Fibroblast of skin of abdomen (primary cell): ENCODE measurements around the gene PAPLN.
A peak's percentile ranks its signal among the peaks of the same experiment; 100 is the strongest.
"Not testable (repeated sequence)": the region's sequence is repeated elsewhere in the genome, so short reads cannot be mapped to it uniquely, and the experiment has no call there.

Experiments used
- DNase-seq: peaks from one replicate; pipeline ENCODE4 v3.0.0-alpha.2; 2013

Gene PAPLN

DNA sequence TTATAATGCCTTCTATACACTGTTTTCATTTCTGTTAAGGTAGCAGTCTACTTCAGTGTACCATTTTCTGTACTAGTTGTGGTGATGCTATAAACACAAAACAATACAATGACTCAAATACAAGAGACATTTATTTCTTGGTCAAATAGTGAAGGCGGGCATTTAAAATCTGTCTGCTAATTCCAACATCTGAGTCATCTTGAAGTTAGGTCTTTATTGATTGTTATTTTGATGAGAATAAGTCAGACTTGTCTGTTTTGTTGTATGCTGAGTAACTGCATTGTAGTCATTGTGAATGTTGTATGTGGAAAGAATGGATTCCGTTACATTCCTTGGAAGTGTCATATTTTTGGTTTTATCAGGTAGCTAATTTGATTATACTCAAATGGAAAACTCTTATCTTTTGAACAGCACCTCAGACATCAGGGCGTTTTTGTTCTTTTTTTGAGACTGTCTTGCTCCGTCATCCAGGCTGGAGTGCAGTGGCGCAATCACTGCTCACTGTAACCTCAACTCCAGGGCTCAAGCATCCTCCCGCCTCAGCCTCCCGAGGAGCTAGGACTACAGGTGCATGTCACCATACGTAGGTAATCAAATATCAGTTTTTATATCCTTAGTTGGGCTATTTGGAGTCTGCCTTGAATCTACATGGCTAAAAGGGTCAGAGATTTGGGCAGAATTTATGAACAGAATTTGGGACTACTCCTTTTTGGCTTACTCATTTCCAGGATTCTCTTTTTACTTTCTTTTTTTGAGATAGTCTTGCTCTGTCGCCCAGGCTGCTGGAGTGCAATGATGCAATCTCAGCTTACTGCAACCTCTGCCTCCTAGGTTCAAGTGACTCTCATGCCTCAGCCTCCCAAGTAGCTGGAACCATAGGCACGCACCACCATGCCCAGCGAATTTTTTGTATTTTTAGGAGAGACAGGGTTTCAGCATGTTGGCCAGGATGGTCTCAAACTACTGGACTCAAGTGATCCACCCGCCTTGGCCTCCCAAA, 56.8 kb downstream of the PAPLN start:
- DNase-seq: no peak

DNA sequence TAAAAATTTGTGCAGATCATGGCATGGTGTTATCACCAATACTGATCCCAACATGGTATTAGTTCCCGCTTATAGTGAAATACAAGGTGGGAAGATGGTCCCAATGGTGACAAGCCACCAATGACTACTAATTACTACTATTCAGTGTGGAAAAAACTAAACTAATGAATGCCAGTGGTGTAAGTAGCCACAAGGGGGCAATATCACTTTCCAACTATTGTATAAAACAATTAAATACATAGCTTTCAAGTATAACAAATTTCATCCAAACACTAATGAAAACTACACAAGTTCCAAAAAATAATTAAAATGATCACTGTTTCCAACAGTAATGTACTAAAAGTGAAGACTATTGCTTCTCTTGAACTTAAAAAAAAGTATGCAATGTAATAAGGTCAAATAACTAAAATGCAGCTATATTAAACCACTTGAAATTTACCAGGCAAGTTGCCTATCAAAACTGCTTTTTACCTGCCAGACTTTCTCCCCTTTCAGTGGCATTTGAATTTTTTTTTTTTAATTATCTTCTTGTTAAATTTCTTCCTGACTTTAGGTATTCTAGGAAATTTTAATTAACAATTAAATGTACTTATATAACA, 58.0 kb downstream of the PAPLN start:
- peak; percentile 24 for DNase-seq

DNA sequence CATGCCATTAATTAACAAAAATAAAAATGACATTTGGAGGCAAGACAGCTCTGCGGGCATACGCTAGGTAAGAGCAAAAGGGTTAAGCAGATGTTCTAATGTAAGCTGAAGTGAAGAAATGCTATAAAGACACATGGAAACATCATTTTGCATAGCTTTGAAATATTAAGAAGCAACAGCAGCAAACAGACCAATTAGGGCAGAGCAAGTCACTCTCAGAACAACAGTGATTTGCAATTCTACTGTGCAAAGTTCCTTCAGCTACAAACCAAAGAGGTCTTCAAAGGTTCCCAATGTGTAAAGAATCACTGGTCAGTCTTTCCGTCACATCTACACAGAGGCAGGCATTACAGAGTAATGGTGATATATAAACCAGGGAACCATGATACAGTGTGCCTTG, 68.2 kb downstream of the PAPLN start:
- no peak for DNase-seq

DNA sequence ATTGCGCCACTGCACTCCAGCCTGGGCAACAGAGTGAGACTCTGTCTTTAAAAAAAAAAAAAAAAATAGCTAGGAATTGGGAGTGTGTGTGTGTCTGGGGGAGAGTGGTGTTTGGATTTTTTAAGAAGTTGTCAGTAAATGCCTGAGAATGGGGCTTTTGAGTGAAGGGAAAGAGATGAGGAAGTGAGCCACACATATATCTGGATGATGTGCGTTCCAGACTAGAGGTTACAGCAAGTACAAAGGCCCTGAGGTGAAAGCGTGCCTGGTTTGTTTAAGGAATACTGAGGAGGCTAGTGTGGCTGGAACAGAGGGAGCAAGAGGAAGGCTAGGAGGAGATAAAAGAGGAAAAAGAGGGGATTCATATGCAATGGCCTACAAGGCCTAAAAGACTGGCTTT, 70.0 kb downstream of the PAPLN start:
- no peak for DNase-seq

DNA sequence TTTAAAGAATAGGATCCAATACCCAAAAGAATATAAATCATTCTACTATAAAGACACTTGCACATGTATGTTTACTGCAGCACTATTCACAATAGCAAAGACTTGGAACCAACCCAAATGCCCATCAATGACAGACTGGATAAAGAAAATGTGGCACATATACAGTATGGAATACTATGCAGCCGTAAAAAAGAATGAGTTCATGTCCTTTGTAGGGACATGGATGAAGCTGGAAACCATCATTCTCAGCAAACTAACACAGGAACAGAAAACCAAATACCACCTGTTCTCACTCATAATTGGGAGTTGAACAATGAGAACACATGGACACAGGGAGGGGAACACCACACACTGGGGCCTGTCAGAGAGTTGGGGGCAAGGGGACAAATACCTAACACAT, 71.9 kb downstream of the PAPLN start:
- not testable (repeated sequence) for DNase-seq

GRCh38 chr14:73311708-73312030, 74.4 kb downstream of the PAPLN start:
- DNase-seq: no peak

DNA sequence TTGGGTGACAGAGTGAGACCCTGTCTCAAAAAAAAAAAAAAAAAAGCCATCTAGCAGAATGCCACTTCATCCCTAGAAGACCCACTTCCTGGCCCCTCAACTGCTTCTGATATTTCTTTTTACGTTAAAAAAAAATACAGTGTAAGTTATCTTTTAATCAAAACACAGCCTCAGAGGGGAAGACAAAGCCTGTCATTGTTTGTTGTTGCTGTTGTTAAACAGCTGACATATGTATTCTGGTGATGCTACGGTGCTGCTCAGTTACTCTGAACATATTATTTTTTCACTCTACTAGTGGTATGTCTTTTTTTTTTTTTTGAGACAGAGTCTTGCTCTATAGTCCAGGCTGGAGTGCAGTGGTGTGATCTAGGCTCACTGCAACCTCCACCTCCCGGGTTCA, 75.4 kb downstream of the PAPLN start:
- DNase-seq: no peak

DNA sequence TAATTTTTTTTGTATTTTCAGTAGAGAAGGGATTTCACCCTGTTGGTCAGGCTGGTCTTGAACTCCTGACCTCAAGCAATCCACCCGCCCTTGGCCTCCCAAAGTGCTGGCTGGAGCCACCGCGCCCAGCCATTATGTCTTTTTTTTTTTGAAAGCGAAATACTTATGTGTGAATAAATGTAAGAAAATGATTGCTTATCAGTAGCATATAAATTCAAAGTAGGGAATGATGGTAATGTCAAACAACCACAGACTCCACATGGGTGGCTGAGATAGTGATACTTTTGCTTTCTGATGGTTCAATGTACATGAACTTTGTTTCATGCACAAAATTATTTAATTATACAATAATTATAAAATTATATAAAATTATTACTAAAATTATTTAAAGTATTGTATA, 75.8 kb downstream of the PAPLN start:
- DNase-seq: no peak

GRCh38 chr14:73323896-73324399, 86.6 kb downstream of the PAPLN start:
- DNase-seq: no peak
